Natural killer cell (primary cell): ENCODE measurements around the gene CLCN4. TPM values are rescaled to one million over a fixed set of nuclear protein-coding genes. Genes with fewer than 3 reads are reported as not detected.

Experiments used
- ATAC-seq, 3 donors: fragments of 150-1000 bp in 2 of 3; fragments of 200-7000 bp in 1 of 3; cut with Tn5 transposase; 1 replicate in 1 of 3; 2 replicates in 2 of 3; pipeline ENCODE4 v1.10.0; 2021; ENCODE audit warnings: mild to moderate bottlenecking in 2 of 3, moderate library complexity in 2 of 3
- DNase-seq, 2 donors: peaks; one replicate each; pipeline versions ENCODE4 v3.0.0 to v3.0.0-alpha.2; 2013 to 2021; ENCODE audit warnings: mixed read lengths in 1 of 2
- H3K27ac ChIP-seq: one replicate; pipeline ENCODE4 v1.5.1; 2013; ENCODE audit warnings: mild to moderate bottlenecking, low read length
- H3K27me3 ChIP-seq: one replicate; pipeline ENCODE4 v1.6.1; 2013; ENCODE audit warnings: low read length; ENCODE audit not compliant: control insufficient read depth, insufficient read depth
- H3K36me3 ChIP-seq: one replicate; pipeline ENCODE4 v1.6.1; 2013; ENCODE audit warnings: low read length; ENCODE audit not compliant: control insufficient read depth, insufficient read depth
- H3K4me1 ChIP-seq: one replicate; pipeline ENCODE4 v1.6.1; 2013; ENCODE audit warnings: low read length; ENCODE audit not compliant: control insufficient read depth, insufficient read depth
- H3K4me3 ChIP-seq: one replicate; pipeline ENCODE4 v1.5.1; 2013; ENCODE audit warnings: low read length
- H3K9me3 ChIP-seq: one replicate; pipeline ENCODE4 v1.6.1; 2013; ENCODE audit warnings: low read length; ENCODE audit not compliant: control insufficient read depth, insufficient read depth
- H3K27ac Mint-ChIP-seq, 2 donors: one replicate each; pipeline ENCODE4 v1.8.0; 2022; ENCODE audit warnings: mild to moderate bottlenecking in 2 of 2, mixed read lengths in 2 of 2, moderate library complexity in 1 of 2
- H3K27me3 Mint-ChIP-seq, 2 donors: one replicate each; pipeline ENCODE4 v1.8.0; 2022; ENCODE audit warnings: low read depth in 2 of 2, mixed read lengths in 2 of 2
- H3K36me3 Mint-ChIP-seq: one replicate; pipeline ENCODE4 v1.8.0; 2022; ENCODE audit warnings: mixed read lengths
- H3K4me1 Mint-ChIP-seq, 2 donors: one replicate each; pipeline ENCODE4 v1.8.0; 2022; ENCODE audit warnings: mixed read lengths in 2 of 2
- H3K4me3 Mint-ChIP-seq: one replicate; pipeline ENCODE4 v1.8.0; 2022; ENCODE audit warnings: mild to moderate bottlenecking, moderate library complexity, mixed read lengths
- H3K9me3 Mint-ChIP-seq, 2 donors: one replicate each; pipeline ENCODE4 v1.8.0; 2022; ENCODE audit warnings: mixed read lengths in 2 of 2
- WGBS: methylation state at CpG from one replicate; pipeline ENCODE4 v1.1.7; 2013; ENCODE audit warnings: missing lambda C conversion rate; ENCODE audit not compliant: insufficient coverage; 5-methylcytosine and 5-hydroxymethylcytosine counted together
- intact Hi-C: fragments of 100-400 bp; cut with micrococcal nuclease; formaldehyde crosslinking; loops from one replicate; pipeline ENCODE4 v1.14.2; 2022
- total RNA-seq, 4 donors: library from RNA; stranded (reverse); fragments of 120-200 nt in 1 of 4; gene quantifications; one replicate each; pipeline versions ENCODE4 v1.2.3 to v1.2.4, GENCODE V29; 2013 to 2022
- TF ChIP-seq, protein P1 (sequence below): fragments of 200-600 bp; IDR thresholded peaks from one replicate; pipeline ENCODE4 v1.8.0; 2022; ENCODE audit warnings: antibody characterized with exemption

Gene CLCN4
- total RNA-seq, 3 donors from 2014 or later (not counting 1 experiment from before 2014, with no cell fraction given), result 0.05 to 0.66 (median 0.23) TPM

DNA sequence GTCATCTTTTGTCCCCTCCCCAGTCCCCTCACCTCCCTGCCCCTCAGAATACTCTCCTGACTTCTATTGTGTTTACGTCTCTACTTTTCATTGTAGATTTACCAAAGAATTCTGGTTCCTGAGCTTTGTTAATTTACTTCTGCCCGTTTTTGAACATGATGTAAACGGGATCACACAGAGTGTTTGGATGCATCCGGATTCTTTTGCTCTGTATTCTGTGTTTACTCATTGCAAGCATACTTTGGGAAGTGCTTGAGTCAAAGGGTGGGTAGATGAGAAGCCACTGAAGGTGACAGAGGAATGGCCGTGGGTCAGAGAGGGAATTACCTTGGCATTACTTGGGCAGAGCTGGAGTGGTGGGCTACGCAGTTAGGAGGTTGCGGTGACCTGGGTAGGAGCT is 18.0 kb downstream of the CLCN4 start:
- Mint-ChIP-seq H3K27ac (no peak overlapping the region), H3K27me3 (no peaks in the 10 kb centered on the region), H3K9me3 (no peaks in the 10 kb centered on the region), H3K4me1 (no peaks in the 10 kb centered on the region), H3K4me3 (no peak overlapping the region), H3K36me3 (no peaks in the 10 kb centered on the region)
- intact Hi-C loops, result no loop called here
- Histone ChIP-seq H3K4me1 (peaks cover 3% of the 10 kb centered on the region), H3K27ac (no peak overlapping the region), H3K9me3 (no peaks in the 10 kb centered on the region), H3K36me3 (no peaks in the 10 kb centered on the region), H3K27me3 (no peaks in the 10 kb centered on the region), H3K4me3 (no peak overlapping the region)
- 91% methylated on average over 7 of the region's 7 CpGs for WGBS
- ATAC-seq (no peak), DNase-seq (no peak)
- TF ChIP-seq, protein P1, sequence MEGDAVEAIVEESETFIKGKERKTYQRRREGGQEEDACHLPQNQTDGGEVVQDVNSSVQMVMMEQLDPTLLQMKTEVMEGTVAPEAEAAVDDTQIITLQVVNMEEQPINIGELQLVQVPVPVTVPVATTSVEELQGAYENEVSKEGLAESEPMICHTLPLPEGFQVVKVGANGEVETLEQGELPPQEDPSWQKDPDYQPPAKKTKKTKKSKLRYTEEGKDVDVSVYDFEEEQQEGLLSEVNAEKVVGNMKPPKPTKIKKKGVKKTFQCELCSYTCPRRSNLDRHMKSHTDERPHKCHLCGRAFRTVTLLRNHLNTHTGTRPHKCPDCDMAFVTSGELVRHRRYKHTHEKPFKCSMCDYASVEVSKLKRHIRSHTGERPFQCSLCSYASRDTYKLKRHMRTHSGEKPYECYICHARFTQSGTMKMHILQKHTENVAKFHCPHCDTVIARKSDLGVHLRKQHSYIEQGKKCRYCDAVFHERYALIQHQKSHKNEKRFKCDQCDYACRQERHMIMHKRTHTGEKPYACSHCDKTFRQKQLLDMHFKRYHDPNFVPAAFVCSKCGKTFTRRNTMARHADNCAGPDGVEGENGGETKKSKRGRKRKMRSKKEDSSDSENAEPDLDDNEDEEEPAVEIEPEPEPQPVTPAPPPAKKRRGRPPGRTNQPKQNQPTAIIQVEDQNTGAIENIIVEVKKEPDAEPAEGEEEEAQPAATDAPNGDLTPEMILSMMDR, result no peak

DNA sequence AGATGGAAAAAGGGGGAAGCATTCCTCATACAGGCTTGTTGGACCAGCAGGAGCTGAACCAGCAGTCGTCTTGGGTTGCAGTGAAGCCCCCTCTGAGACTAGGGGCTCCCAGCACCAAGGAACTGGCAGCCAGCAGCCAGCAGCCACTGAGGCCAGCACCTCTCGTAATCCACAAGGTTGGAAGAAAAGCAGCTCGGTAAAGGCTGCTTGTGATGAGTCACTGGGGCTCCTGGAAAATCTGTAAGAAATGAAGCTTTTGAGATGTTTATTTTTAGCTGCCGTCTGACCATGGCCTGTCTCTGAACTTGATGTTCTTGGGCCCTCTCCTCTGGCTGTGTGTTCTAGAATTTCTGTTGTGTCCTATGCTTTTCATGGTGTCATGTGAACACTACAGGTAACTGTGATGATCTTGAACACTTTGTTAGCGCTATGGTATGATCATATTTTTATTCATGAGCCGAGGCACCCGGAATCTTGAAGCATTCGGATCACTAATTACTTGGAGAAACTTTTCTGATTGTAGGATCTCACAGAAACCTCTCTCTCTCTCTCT is 18.6 kb downstream of the CLCN4 start:
- DNase-seq, result no peak
- intact Hi-C loops, result no loop called here

DNA sequence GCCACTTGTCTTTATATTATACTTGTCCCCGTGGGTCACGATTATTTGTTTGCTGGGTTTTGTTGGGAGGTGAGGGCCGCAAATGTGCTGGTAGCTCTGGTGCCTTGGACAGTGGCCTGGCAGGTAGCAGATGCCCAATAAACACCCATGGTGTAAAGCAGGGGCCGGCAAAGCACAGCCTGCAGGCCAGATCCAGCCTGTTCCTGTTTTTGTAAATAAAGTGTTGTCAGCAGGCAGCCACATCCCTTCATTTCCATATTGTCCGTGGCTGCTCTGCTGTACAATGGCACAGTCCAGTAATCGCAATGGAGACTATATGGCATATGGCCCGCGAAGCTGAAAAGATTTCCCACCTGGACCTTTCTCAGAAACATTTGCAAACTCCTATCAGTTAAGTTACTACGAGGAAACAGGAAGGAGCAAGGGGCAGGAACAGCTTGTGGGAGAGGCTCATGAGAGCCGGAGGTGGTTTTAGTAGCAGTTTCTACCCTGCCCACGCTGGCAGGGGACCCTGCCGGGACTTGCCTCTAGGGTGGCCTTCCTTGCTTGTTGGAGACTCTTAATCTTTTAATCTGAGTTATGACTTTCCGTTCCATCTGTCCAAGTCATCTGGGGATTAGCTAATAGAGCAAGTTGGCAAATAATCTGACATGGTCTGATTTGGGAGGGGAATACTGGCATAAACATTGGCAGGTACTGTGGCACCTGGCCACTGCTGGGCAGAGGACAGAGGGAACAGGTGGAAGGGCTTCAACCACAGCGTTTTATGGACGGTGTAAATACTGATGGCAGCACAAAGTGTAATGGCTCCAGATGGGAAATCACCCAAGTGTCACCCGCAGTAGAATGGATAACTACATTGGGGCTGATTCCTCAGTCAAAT is 19.6 kb downstream of the CLCN4 start:
- Mint-ChIP-seq H3K27me3 (no peaks in the 10 kb centered on the region), H3K9me3 (no peaks in the 10 kb centered on the region), H3K4me1 (no peaks in the 10 kb centered on the region), H3K36me3 (no peaks in the 10 kb centered on the region), H3K4me3 (no peak overlapping the region), H3K27ac (no peak overlapping the region)
- DNase-seq, result no peak
- H3K36me3 ChIP-seq, result no peaks in the 10 kb centered on the region
- TF ChIP-seq, protein P1, result no peak
- H3K4me1 ChIP-seq, result peaks cover 3% of the 10 kb centered on the region
- 55% methylated on average over 16 of the region's 16 CpGs for WGBS
- no peaks in the 10 kb centered on the region for H3K9me3 ChIP-seq
- H3K4me3 ChIP-seq, result no peak overlapping the region
- H3K27ac ChIP-seq, result no peak overlapping the region
- intact Hi-C loops, result no loop called here
- no peak for ATAC-seq
- H3K27me3 ChIP-seq, result no peaks in the 10 kb centered on the region

More for the DNA sequence above, 18.6 kb downstream of the CLCN4 start:
- TF ChIP-seq, protein P1, result no peak
- Mint-ChIP-seq H3K4me1 (no peaks in the 10 kb centered on the region), H3K4me3 (no peak overlapping the region), H3K27me3 (no peaks in the 10 kb centered on the region), H3K36me3 (no peaks in the 10 kb centered on the region), H3K9me3 (no peaks in the 10 kb centered on the region), H3K27ac (no peak overlapping the region)
- no peaks in the 10 kb centered on the region for H3K9me3 ChIP-seq
- WGBS, result 84% methylated on average over 8 of the region's 8 CpGs
- H3K4me1 ChIP-seq, result peaks cover 3% of the 10 kb centered on the region
- H3K4me3 ChIP-seq, result no peak overlapping the region
- no peaks in the 10 kb centered on the region for H3K36me3 ChIP-seq
- H3K27ac ChIP-seq, result no peak overlapping the region
- no peaks in the 10 kb centered on the region for H3K27me3 ChIP-seq
- no peak for ATAC-seq
